GM18498 (cell line): ENCODE data around the gene CEP72.
"Not testable (repeated sequence)": the region's sequence is repeated elsewhere in the genome, so short reads cannot be mapped to it uniquely, and the experiment has no call there.

Experiments used
- ATAC-seq: cut with Tn5 transposase; IDR thresholded peaks from one replicate; pipeline ENCODE4 v1.9.1; 2021; ENCODE audit warnings: mild to moderate bottlenecking, moderate library complexity; ENCODE audit not compliant: unreplicated experiment

Gene CEP72

GRCh38 chr5:680836-681235, 68.7 kb downstream of the CEP72 start:
- ATAC-seq = not testable (repeated sequence)

GRCh38 chr5:681317-682191, 69.4 kb downstream of the CEP72 start:
- ATAC-seq = not testable (repeated sequence)

- not testable (repeated sequence) for ATAC-seq
These were observed 70.1 kb downstream of the CEP72 start for GRCh38 chr5:682216-682615.

- not testable (repeated sequence) for ATAC-seq
These were observed 70.7 kb downstream of the CEP72 start for GRCh38 chr5:682651-683358.

GRCh38 chr5:683551-684481, 71.7 kb downstream of the CEP72 start:
- ATAC-seq = no peak

GRCh38 chr5:684751-685216, 72.6 kb downstream of the CEP72 start:
- no peak for ATAC-seq

GRCh38 chr5:685262-686171, 73.4 kb downstream of the CEP72 start:
- ATAC-seq = no peak

GRCh38 chr5:686172-686523, 74.0 kb downstream of the CEP72 start:
- not testable (repeated sequence) for ATAC-seq

- not testable (repeated sequence) for ATAC-seq
These were observed 74.8 kb downstream of the CEP72 start for GRCh38 chr5:686936-687335.

- not testable (repeated sequence) for ATAC-seq
These were observed 76.3 kb downstream of the CEP72 start for GRCh38 chr5:688348-689010.

- not testable (repeated sequence) for ATAC-seq
These were observed 78.2 kb downstream of the CEP72 start for GRCh38 chr5:690293-690692.

- ATAC-seq = not testable (repeated sequence)
These were observed 78.9 kb downstream of the CEP72 start for GRCh38 chr5:691049-691448.

- ATAC-seq = no peak
These were observed 79.8 kb downstream of the CEP72 start for GRCh38 chr5:691817-692528.

- ATAC-seq = peak; percentile 24
These were observed 80.4 kb downstream of the CEP72 start for GRCh38 chr5:692529-693041.

GRCh38 chr5:693271-694041, 81.3 kb downstream of the CEP72 start, which contains the start of gene TPPP:
TSS of gene TPPP (minus strand) at chr5:693352. CDS start at chr5:678060, 15,292 bp downstream.
- peak; percentile 79 for ATAC-seq

- ATAC-seq = not testable (repeated sequence)
These were observed 81.9 kb downstream of the CEP72 start for GRCh38 chr5:694042-694431.

GRCh38 chr5:695475-695874, 83.3 kb downstream of the CEP72 start:
- not testable (repeated sequence) for ATAC-seq

- not testable (repeated sequence) for ATAC-seq
These were observed 84.1 kb downstream of the CEP72 start for GRCh38 chr5:696191-696590.
